NB4 (cell line): ENCODE data around the gene MARK4.

Source experiments
- MYC ChIP-seq: IDR thresholded peaks from 2 replicates; pipeline ENCODE4 v1.6.1; 2011; ENCODE audit warnings: low read depth, low read length
- TF ChIP-seq, protein P1 (sequence below): IDR thresholded peaks from one replicate; pipeline ENCODE4 v1.5.1; 2012; ENCODE audit warnings: low read depth, low read length

DNA sequence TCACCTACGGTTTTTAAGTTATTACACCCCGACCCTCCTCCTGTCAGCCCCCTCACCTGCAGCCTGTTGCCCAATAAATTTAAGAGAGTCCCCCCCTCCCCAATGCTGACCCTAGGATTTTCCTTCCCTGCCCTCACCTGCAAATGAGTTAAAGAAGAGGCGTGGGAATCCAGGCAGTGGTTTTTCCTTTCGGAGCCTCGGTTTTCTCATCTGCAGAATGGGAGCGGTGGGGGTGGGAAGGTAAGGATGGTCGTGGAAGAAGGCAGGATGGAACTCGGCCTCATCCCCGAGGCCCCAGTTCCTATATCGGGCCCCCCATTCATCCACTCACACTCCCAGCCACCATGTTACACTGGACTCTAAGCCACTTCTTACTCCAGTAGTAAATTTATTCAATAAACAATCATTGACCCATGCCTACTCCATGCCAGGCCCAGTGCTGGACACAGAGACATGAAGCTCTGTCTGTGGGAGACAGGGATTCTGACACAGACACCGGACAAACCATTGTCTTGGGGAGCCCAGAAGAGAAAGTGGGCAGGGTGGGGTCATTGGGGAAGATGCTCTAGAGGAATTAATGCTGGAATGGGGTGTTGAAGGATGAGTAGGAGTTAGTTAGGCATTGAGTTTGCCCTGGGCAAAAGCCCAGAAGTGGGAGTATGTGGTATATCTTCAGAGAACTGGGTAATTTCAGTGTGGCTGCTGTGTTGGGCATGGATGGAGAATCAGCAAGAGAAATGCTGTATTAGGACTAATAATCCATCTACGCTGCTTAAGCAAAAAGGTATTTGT lies 52.4 kb downstream of the MARK4 start:
- TF ChIP-seq, protein P1, sequence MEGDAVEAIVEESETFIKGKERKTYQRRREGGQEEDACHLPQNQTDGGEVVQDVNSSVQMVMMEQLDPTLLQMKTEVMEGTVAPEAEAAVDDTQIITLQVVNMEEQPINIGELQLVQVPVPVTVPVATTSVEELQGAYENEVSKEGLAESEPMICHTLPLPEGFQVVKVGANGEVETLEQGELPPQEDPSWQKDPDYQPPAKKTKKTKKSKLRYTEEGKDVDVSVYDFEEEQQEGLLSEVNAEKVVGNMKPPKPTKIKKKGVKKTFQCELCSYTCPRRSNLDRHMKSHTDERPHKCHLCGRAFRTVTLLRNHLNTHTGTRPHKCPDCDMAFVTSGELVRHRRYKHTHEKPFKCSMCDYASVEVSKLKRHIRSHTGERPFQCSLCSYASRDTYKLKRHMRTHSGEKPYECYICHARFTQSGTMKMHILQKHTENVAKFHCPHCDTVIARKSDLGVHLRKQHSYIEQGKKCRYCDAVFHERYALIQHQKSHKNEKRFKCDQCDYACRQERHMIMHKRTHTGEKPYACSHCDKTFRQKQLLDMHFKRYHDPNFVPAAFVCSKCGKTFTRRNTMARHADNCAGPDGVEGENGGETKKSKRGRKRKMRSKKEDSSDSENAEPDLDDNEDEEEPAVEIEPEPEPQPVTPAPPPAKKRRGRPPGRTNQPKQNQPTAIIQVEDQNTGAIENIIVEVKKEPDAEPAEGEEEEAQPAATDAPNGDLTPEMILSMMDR: no peak
- no peak for TF ChIP-seq MYC
